GM19452 (cell line): ENCODE results near the gene MAST2.
"Not testable (repeated sequence)": the region's sequence is repeated elsewhere in the genome, so short reads cannot be mapped to it uniquely, and the experiment has no call there.

ENCODE experiments used
- ATAC-seq: cut with Tn5 transposase; IDR thresholded peaks from one replicate; pipeline ENCODE4 v1.9.1; 2021; ENCODE audit not compliant: unreplicated experiment

The MAST2 gene

GRCh38 chr1:45809761-45810160 lies 6.3 kb downstream of the MAST2 start:
- no peak for ATAC-seq

- ATAC-seq: no peak
These were observed 11.4 kb downstream of the MAST2 start for GRCh38 chr1:45814776-45815175.

- no peak for ATAC-seq
These were observed 12.5 kb downstream of the MAST2 start for GRCh38 chr1:45815667-45816458.

GRCh38 chr1:45820173-45820572 lies 16.8 kb downstream of the MAST2 start:
- no peak for ATAC-seq

- ATAC-seq: no peak
These were observed 17.4 kb downstream of the MAST2 start for GRCh38 chr1:45820788-45821187.

GRCh38 chr1:45822644-45823043 lies 19.2 kb downstream of the MAST2 start:
- ATAC-seq: no peak

- no peak for ATAC-seq
These were observed 21.2 kb downstream of the MAST2 start for GRCh38 chr1:45824607-45825006.

GRCh38 chr1:45827256-45827655 lies 23.8 kb downstream of the MAST2 start:
- ATAC-seq: no peak

GRCh38 chr1:45828841-45829240 lies 25.4 kb downstream of the MAST2 start:
- no peak for ATAC-seq

- ATAC-seq: no peak
These were observed 29.9 kb downstream of the MAST2 start for GRCh38 chr1:45833361-45833760.

- no peak for ATAC-seq
These were observed 31.3 kb downstream of the MAST2 start for GRCh38 chr1:45834689-45835088.

GRCh38 chr1:45836451-45836850 lies 33.0 kb downstream of the MAST2 start:
- no peak for ATAC-seq

- not testable (repeated sequence) for ATAC-seq
These were observed 33.4 kb downstream of the MAST2 start for GRCh38 chr1:45836861-45837260.

- ATAC-seq: not testable (repeated sequence)
These were observed 34.9 kb downstream of the MAST2 start for GRCh38 chr1:45838322-45838721.

- peak; percentile 53 for ATAC-seq
These were observed 37.3 kb downstream of the MAST2 start for GRCh38 chr1:45840704-45841103.

GRCh38 chr1:45842786-45843185 lies 39.4 kb downstream of the MAST2 start:
- no peak for ATAC-seq

GRCh38 chr1:45843474-45843905 lies 40.1 kb downstream of the MAST2 start:
- no peak for ATAC-seq

GRCh38 chr1:45844000-45844399 lies 40.6 kb downstream of the MAST2 start:
- not testable (repeated sequence) for ATAC-seq

- no peak for ATAC-seq
These were observed 43.5 kb downstream of the MAST2 start for GRCh38 chr1:45846931-45847330.

- no peak for ATAC-seq
These were observed 44.7 kb downstream of the MAST2 start for GRCh38 chr1:45848097-45848496.

- ATAC-seq: no peak
These were observed 45.3 kb downstream of the MAST2 start for GRCh38 chr1:45848714-45849113.

- no peak for ATAC-seq
These were observed 46.6 kb downstream of the MAST2 start for GRCh38 chr1:45850017-45850416.

- ATAC-seq: no peak
These were observed 51.3 kb downstream of the MAST2 start for GRCh38 chr1:45854724-45855123.
